K562 (cell line): ENCODE data around the gene AGO3. TPM values are rescaled to one million over a fixed set of nuclear protein-coding genes. Genes with fewer than 3 reads are reported as not detected.

Source experiments
- PPARD ChIP-seq: fragments of 250-450 bp; sonication (Bioruptor Pico); IDR thresholded peaks from 2 replicates; pipeline ENCODE4 v1.8.0; 2022; ENCODE audit warnings: inconsistent platforms, mild to moderate bottlenecking, moderate library complexity
- PYGO2 ChIP-seq: fragments of 450-650 bp; IDR thresholded peaks from 2 replicates; pipeline ENCODE4 v1.6.1; 2016; ENCODE audit warnings: mild to moderate bottlenecking, missing genetic modification characterization, moderate library complexity, missing compliant biosample characterization
- ZFP30 ChIP-seq: fragments of 250-450 bp; sonication (Bioruptor Pico); IDR thresholded peaks from 2 replicates; pipeline ENCODE4 v1.8.0; 2022; ENCODE audit warnings: moderate library complexity, mild to moderate bottlenecking, inconsistent platforms, borderline replicate concordance
- ZNF324 ChIP-seq: fragments of 250-450 bp; sonication (Bioruptor Pico); IDR thresholded peaks from 2 replicates; pipeline ENCODE4 v1.4.0; 2020; ENCODE audit warnings: mild to moderate bottlenecking
- ZNF589 ChIP-seq: fragments of 200-800 bp; sonication (Bioruptor generic); IDR thresholded peaks from 2 replicates; pipeline ENCODE4 v1.6.1; 2016; ENCODE audit warnings: low read depth, missing genetic modification characterization, missing compliant biosample characterization
- polyA plus RNA-seq, 8 experiments: library from polyadenylated mRNA; depleted of rRNA in 4 of 8; stranded (reverse) in 5 of 8; unstranded in 3 of 8; fragments of >200 nt; fragmentation: Nextera tagmentation in 2 of 8; fragmentation: Illumina TruSeq in 1 of 8; extraction: Ambion mirVana in 2 of 8; extraction: Trizol in 1 of 8; gene quantifications; 2 replicates each; pipeline versions ENCODE4 v1.2.1 to v1.2.3, GENCODE V29; 2011 to 2014; ENCODE audit warnings: inconsistent platforms in 1 of 8, missing spikeins in 1 of 8
- total RNA-seq, 7 experiments: library from RNA; depleted of rRNA in 6 of 7; stranded (reverse); fragments of >200 nt in 6 of 7; fragmentation: Illumina TruSeq in 2 of 7; extraction: Trizol in 2 of 7; gene quantifications; 2 replicates each; pipeline versions ENCODE4 v1.2.1 to v1.2.3, GENCODE V29; 2011 to 2021; ENCODE audit warnings: low replicate concordance in 1 of 7
- TF ChIP-seq, protein P1 (sequence below): fragments of 200-600 bp; sonication (generic); IDR thresholded peaks from one replicate; pipeline ENCODE4 v1.6.1; 2012; ENCODE audit warnings: mild to moderate bottlenecking, low read depth, low read length, inconsistent platforms
- TF ChIP-seq, protein P2 (sequence below): IDR thresholded peaks from 2 replicates; pipeline ENCODE4 v1.6.1; 2016; ENCODE audit warnings: missing genetic modification characterization, missing compliant biosample characterization
- TF ChIP-seq, protein P3 (sequence below): fragments of 450-650 bp; formaldehyde crosslinking; IDR thresholded peaks from 2 replicates; pipeline ENCODE4 v1.4.0; 2020; ENCODE audit warnings: mild to moderate bottlenecking, moderate library complexity
- TF ChIP-seq, protein P4 (sequence below): fragments of 250-450 bp; sonication (Bioruptor Pico); IDR thresholded peaks from 2 replicates; pipeline ENCODE4 v1.8.0; 2022; ENCODE audit warnings: inconsistent platforms

The AGO3 gene
- total and polyA plus RNA-seq, 9 of the 15 experiments (the other 6 are each of a cell fraction or from before 2014, with no cell fraction given): 4.5 to 41.5 (median 22.7) TPM

DNA sequence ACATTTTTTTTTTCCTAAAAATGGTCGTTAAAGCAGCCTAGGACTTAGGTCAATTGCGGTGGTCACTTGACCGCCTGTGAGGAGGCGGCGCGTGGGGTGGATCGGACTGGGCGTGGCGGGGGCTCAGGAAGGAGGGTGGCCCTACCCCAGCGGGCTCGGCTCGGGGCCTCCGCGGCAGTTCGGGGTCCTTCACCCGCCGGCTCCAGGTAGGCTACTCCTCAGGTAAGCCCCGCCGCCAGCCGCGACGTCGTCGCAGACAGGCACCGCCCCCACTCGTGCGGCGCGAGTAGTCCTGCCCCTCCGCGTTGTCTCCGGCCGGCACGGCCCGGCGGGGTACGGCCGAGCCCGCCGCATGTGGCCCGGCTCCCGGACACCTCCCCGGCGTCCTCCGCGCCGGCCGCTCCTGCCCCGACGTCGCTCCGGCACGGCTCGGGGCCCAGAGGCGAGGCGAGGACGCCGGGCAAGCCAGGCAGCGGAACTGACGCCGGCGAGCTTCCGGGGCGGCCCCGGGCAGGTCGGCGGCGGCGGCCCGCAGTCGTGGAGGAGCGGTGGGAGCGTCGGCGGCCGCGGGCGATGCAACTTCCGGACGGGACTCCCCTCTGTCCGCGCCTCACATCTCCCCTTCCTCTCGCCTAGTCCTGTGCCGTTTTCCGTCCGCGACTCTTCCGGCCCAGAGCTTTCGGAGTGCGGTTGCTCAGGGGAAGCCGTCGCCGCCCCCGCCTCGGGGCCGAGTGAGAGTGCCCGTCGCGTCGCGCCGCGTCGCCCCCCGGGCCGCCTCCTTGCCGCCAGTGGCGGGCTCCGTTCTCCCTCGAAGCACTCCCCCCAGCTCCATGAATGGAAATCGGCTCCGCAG lies at the start of gene AGO3 (continued):
- TF ChIP-seq, protein P1, sequence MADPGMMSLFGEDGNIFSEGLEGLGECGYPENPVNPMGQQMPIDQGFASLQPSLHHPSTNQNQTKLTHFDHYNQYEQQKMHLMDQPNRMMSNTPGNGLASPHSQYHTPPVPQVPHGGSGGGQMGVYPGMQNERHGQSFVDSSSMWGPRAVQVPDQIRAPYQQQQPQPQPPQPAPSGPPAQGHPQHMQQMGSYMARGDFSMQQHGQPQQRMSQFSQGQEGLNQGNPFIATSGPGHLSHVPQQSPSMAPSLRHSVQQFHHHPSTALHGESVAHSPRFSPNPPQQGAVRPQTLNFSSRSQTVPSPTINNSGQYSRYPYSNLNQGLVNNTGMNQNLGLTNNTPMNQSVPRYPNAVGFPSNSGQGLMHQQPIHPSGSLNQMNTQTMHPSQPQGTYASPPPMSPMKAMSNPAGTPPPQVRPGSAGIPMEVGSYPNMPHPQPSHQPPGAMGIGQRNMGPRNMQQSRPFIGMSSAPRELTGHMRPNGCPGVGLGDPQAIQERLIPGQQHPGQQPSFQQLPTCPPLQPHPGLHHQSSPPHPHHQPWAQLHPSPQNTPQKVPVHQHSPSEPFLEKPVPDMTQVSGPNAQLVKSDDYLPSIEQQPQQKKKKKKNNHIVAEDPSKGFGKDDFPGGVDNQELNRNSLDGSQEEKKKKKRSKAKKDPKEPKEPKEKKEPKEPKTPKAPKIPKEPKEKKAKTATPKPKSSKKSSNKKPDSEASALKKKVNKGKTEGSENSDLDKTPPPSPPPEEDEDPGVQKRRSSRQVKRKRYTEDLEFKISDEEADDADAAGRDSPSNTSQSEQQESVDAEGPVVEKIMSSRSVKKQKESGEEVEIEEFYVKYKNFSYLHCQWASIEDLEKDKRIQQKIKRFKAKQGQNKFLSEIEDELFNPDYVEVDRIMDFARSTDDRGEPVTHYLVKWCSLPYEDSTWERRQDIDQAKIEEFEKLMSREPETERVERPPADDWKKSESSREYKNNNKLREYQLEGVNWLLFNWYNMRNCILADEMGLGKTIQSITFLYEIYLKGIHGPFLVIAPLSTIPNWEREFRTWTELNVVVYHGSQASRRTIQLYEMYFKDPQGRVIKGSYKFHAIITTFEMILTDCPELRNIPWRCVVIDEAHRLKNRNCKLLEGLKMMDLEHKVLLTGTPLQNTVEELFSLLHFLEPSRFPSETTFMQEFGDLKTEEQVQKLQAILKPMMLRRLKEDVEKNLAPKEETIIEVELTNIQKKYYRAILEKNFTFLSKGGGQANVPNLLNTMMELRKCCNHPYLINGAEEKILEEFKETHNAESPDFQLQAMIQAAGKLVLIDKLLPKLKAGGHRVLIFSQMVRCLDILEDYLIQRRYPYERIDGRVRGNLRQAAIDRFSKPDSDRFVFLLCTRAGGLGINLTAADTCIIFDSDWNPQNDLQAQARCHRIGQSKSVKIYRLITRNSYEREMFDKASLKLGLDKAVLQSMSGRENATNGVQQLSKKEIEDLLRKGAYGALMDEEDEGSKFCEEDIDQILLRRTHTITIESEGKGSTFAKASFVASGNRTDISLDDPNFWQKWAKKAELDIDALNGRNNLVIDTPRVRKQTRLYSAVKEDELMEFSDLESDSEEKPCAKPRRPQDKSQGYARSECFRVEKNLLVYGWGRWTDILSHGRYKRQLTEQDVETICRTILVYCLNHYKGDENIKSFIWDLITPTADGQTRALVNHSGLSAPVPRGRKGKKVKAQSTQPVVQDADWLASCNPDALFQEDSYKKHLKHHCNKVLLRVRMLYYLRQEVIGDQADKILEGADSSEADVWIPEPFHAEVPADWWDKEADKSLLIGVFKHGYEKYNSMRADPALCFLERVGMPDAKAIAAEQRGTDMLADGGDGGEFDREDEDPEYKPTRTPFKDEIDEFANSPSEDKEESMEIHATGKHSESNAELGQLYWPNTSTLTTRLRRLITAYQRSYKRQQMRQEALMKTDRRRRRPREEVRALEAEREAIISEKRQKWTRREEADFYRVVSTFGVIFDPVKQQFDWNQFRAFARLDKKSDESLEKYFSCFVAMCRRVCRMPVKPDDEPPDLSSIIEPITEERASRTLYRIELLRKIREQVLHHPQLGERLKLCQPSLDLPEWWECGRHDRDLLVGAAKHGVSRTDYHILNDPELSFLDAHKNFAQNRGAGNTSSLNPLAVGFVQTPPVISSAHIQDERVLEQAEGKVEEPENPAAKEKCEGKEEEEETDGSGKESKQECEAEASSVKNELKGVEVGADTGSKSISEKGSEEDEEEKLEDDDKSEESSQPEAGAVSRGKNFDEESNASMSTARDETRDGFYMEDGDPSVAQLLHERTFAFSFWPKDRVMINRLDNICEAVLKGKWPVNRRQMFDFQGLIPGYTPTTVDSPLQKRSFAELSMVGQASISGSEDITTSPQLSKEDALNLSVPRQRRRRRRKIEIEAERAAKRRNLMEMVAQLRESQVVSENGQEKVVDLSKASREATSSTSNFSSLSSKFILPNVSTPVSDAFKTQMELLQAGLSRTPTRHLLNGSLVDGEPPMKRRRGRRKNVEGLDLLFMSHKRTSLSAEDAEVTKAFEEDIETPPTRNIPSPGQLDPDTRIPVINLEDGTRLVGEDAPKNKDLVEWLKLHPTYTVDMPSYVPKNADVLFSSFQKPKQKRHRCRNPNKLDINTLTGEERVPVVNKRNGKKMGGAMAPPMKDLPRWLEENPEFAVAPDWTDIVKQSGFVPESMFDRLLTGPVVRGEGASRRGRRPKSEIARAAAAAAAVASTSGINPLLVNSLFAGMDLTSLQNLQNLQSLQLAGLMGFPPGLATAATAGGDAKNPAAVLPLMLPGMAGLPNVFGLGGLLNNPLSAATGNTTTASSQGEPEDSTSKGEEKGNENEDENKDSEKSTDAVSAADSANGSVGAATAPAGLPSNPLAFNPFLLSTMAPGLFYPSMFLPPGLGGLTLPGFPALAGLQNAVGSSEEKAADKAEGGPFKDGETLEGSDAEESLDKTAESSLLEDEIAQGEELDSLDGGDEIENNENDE: peak; percentile 30
- TF ChIP-seq, protein P2, sequence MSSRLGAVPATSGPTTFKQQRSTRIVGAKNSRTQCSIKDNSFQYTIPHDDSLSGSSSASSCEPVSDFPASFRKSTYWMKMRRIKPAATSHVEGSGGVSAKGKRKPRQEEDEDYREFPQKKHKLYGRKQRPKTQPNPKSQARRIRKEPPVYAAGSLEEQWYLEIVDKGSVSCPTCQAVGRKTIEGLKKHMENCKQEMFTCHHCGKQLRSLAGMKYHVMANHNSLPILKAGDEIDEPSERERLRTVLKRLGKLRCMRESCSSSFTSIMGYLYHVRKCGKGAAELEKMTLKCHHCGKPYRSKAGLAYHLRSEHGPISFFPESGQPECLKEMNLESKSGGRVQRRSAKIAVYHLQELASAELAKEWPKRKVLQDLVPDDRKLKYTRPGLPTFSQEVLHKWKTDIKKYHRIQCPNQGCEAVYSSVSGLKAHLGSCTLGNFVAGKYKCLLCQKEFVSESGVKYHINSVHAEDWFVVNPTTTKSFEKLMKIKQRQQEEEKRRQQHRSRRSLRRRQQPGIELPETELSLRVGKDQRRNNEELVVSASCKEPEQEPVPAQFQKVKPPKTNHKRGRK (tag): no peak
- TF ChIP-seq, protein P3, sequence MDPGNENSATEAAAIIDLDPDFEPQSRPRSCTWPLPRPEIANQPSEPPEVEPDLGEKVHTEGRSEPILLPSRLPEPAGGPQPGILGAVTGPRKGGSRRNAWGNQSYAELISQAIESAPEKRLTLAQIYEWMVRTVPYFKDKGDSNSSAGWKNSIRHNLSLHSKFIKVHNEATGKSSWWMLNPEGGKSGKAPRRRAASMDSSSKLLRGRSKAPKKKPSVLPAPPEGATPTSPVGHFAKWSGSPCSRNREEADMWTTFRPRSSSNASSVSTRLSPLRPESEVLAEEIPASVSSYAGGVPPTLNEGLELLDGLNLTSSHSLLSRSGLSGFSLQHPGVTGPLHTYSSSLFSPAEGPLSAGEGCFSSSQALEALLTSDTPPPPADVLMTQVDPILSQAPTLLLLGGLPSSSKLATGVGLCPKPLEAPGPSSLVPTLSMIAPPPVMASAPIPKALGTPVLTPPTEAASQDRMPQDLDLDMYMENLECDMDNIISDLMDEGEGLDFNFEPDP (CRISPR knock-in tag): no peak
- TF ChIP-seq ZNF324 (CRISPR knock-in tag): no peak
- TF ChIP-seq PYGO2 (tag): no peak
- TF ChIP-seq PPARD (CRISPR knock-in tag): no peak
- TF ChIP-seq ZNF589: peak; percentile 79; the same call in 1 of the 2 replicates
- TF ChIP-seq, protein P4, sequence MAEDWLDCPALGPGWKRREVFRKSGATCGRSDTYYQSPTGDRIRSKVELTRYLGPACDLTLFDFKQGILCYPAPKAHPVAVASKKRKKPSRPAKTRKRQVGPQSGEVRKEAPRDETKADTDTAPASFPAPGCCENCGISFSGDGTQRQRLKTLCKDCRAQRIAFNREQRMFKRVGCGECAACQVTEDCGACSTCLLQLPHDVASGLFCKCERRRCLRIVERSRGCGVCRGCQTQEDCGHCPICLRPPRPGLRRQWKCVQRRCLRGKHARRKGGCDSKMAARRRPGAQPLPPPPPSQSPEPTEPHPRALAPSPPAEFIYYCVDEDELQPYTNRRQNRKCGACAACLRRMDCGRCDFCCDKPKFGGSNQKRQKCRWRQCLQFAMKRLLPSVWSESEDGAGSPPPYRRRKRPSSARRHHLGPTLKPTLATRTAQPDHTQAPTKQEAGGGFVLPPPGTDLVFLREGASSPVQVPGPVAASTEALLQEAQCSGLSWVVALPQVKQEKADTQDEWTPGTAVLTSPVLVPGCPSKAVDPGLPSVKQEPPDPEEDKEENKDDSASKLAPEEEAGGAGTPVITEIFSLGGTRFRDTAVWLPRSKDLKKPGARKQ (CRISPR knock-in tag): no peak
- TF ChIP-seq ZFP30: no peak
